Measurements from ENCODE around the gene SUN3. TPM values are rescaled to one million over a fixed set of nuclear protein-coding genes. Genes with fewer than 3 reads are reported as not detected.

Gene SUN3
- total RNA-seq, 1 donor: not detected

DNA sequence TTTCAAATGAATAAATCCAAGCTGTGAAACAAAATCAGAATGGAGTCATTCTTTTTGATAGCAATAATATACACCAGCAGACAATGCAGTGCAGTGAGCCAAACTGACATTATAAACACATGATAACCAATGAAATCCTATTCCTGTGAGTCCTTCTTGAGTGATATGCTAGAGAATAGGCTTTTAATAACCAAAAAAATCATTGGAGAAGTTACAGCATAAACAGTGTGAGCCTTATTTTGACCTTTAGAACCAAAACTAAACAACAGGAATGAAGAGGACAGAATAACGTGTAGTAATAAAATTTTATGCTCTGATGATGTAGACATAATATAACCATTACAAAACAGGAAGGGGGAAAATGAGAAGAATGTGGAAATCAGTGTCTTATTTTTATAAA is 58.1 kb downstream of the SUN3 start:
- no peak overlapping the region for H3K4me3 ChIP-seq (ENCODE audit: low read depth, low read length)
- DNase-seq (ENCODE audit: low read depth): no peak
- TF ChIP-seq, protein P1, sequence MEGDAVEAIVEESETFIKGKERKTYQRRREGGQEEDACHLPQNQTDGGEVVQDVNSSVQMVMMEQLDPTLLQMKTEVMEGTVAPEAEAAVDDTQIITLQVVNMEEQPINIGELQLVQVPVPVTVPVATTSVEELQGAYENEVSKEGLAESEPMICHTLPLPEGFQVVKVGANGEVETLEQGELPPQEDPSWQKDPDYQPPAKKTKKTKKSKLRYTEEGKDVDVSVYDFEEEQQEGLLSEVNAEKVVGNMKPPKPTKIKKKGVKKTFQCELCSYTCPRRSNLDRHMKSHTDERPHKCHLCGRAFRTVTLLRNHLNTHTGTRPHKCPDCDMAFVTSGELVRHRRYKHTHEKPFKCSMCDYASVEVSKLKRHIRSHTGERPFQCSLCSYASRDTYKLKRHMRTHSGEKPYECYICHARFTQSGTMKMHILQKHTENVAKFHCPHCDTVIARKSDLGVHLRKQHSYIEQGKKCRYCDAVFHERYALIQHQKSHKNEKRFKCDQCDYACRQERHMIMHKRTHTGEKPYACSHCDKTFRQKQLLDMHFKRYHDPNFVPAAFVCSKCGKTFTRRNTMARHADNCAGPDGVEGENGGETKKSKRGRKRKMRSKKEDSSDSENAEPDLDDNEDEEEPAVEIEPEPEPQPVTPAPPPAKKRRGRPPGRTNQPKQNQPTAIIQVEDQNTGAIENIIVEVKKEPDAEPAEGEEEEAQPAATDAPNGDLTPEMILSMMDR (IDR thresholded peaks at IDR 0.05; ENCODE audit: insufficient read depth, low read length): no peak

DNA sequence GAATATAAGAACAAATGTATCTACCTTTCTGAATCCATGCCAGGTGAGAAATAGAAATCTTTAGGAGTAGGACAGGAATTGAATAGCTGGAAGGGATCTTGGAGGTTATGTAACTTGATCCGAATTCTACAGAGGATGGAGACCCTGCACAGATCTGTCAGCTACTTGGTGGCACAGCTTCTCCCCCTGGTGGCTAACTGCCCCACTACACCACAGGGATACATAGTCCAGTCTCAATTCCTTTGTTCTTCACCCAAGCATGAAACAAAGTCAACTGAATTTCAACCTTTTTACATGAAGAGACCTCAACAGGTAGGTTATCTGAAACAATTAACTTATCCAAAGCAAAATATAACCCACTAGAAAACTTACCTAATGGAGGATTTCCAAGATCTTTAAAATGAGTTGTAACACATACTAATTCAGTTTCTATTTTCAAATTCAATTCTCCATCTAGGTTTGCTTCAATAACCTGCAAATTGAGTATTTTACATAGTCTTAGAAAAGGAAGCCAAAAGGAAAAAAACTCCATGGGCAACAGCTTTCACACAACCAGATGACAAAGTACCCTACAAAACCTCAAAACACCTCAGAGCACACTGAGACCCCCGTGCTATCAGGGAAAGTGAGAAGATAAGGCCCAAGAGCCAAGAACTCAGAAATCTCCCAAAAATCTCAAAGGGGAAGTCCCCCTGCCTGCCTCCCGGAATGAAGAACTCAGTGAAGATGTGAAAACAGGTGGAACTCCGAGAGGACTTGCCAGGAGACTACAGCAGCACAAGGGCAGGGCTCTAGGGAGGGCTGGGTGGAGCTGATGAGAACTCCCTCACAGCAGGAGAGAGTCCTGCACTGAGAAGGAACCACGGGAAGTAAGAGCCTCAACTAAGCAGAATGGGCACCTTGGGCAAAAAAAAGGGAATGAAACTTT is 59.8 kb downstream of the SUN3 start:
- TF ChIP-seq, protein P1 (IDR thresholded peaks at IDR 0.05; ENCODE audit: insufficient read depth, low read length): peak; percentile 97
- H3K4me3 ChIP-seq (ENCODE audit: low read depth, low read length): no peak overlapping the region
- DNase-seq (ENCODE audit: low read depth): peak; percentile 74

DNA sequence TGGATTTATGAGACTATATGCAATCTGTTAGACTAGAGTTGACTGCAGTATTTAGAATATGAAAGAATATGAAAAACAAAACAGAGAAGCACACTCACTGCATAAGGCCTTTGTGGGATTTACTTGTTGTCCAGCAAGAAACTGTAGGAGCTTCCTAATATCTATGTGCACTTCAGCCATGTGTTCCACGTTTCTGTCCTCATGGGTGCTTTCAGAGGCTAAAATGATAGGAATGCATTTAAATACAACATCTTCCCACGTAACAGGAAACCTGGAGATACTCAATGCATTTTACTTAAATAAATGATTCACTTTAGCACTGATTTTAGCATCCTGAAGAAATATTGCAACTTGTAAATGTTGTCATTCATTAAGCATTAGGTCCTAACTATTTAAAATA is 61.2 kb downstream of the SUN3 start:
- H3K4me3 ChIP-seq (ENCODE audit: low read depth, low read length): no peak overlapping the region
- no peak for DNase-seq (ENCODE audit: low read depth)
- TF ChIP-seq, protein P1 (IDR thresholded peaks at IDR 0.05; ENCODE audit: insufficient read depth, low read length): no peak

DNA sequence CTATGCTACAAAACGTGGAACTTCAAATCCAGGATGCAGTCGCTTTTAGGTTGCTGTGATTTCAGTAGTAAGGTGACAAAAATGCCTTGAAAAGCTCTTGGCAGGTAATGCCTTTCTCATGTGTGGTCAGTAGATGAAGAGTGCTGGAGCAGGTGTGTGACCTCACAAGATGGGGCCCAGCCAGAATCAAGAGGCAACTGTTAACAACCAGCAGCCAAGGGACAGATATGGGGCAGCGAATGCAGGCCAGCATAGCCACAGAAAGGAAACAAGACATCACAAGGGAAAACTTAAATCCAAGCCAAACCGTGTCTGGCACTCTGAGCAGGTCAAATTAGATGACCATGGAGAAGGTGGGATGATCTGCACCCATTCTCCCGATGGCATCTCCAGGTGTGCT is 61.8 kb downstream of the SUN3 start:
- TF ChIP-seq, protein P1 (IDR thresholded peaks at IDR 0.05; ENCODE audit: insufficient read depth, low read length): no peak
- H3K4me3 ChIP-seq (ENCODE audit: low read depth, low read length): no peak overlapping the region
- no peak for DNase-seq (ENCODE audit: low read depth)

DNA sequence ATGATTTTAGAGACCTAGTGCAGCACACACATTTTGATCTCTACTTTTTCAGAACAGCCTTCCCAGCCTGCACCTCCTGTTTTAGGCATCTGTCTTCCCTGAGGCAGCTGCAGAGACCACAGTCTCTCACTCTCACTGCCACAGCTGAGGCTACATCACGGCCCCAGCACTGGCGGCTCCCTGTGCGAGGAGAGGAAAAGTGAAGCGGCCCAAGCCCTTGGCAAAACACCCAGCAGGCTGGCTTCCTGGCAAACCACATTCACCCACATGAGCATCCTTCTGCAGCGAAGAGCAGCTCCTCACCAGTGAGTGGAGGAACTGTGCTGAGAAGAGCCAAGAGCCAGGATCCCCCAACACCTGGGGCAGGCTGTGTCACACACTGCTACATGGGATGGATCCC is 63.5 kb downstream of the SUN3 start:
- DNase-seq (ENCODE audit: low read depth): no peak
- no peak overlapping the region for H3K4me3 ChIP-seq (ENCODE audit: low read depth, low read length)
- TF ChIP-seq, protein P1 (IDR thresholded peaks at IDR 0.05; ENCODE audit: insufficient read depth, low read length): no peak

DNA sequence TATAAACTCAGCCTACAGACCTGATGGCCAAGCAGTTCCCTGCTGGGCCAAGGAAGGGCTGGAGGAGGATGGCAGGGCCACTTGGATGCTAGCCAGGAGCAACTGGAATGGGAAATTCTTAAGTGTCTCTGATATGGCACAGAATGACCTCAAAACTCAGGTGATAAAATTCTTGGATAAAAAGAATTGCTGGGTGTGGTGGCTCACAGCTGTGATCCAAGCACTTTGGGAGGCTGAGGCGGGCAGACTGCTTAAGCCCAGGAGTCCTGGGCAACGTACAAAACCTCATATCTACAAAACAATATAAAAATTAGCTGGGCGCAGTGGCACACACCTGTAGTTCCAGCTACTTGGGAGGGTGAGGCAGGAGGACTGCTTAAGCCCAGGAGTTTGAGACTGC is 66.6 kb downstream of the SUN3 start:
- H3K4me3 ChIP-seq (ENCODE audit: low read depth, low read length): no peak overlapping the region
- no peak for DNase-seq (ENCODE audit: low read depth)
- TF ChIP-seq, protein P1 (IDR thresholded peaks at IDR 0.05; ENCODE audit: insufficient read depth, low read length): no peak
